Measurements from ENCODE around the gene CLEC1A.

Gene CLEC1A

GRCh38 chr12:10121278-10121677, 22.5 kb upstream of the CLEC1A start:
- Histone ChIP-seq H3K18ac (ENCODE audit: low read length) (no peak overlapping the region), H4K8ac (ENCODE audit: low read depth, low read length) (no peak overlapping the region), H3K36me3 (replicated peaks in 1 of 2; ENCODE audit: control insufficient read depth in 2 of 2, insufficient read depth in 2 of 2, low read length in 2 of 2) (no peaks in the 10 kb centered on the region), H3K4me3 (ENCODE audit: low read length in 2 of 2) (no peak overlapping the region), H3K79me1 (ENCODE audit: low read depth, low read length) (no peaks in the 10 kb centered on the region), H3K9ac (ENCODE audit: low read depth, low read length, poor library complexity) (no peak overlapping the region), H3K27ac (replicated peaks; ENCODE audit: low read length) (no peak overlapping the region), H2AFZ (ENCODE audit: low read length) (no peak overlapping the region), H3K23ac (ENCODE audit: low read depth, low read length, poor library complexity) (no peak overlapping the region), H3K9me3 (replicated peaks in 1 of 2; ENCODE audit: control insufficient read depth in 2 of 2, insufficient read depth in 1 of 2, low read depth in 1 of 2, low read length in 2 of 2) (no peaks in the 10 kb centered on the region), H2BK5ac (ENCODE audit: low read length) (no peak overlapping the region), H4K91ac (ENCODE audit: low read depth, low read length, poor library complexity) (no peak overlapping the region), H2BK12ac (ENCODE audit: low read length) (no peak overlapping the region), H3K14ac (ENCODE audit: low read length) (no peak overlapping the region), H3K4me2 (ENCODE audit: insufficient read depth, low read length, poor library complexity, severe bottlenecking) (no peak overlapping the region), H3K4me1 (ENCODE audit: control insufficient read depth in 2 of 2, insufficient read depth in 1 of 2, low read depth in 1 of 2, low read length in 2 of 2) (no peaks in the 10 kb centered on the region), H3K4ac (ENCODE audit: low read length) (no peak overlapping the region), H2BK15ac (ENCODE audit: low read length) (no peak overlapping the region), H2BK120ac (ENCODE audit: low read depth, low read length) (no peak overlapping the region), H3K27me3 (ENCODE audit: control insufficient read depth in 3 of 3, insufficient read depth in 3 of 3, low read depth in 1 of 3, low read length in 3 of 3) (no peaks in the 10 kb centered on the region), H2AK5ac (ENCODE audit: low read depth, low read length) (no peak overlapping the region)
- WGBS, 2 donors (ENCODE audit: extremely low coverage in 2 of 2, insufficient read length in 2 of 2, insufficient replicate concordance in 1 of 2) = no CpG with 5 or more reads among the region's 7 CpGs
- DNase-seq (ENCODE audit: low spot score) = no peak

DNA sequence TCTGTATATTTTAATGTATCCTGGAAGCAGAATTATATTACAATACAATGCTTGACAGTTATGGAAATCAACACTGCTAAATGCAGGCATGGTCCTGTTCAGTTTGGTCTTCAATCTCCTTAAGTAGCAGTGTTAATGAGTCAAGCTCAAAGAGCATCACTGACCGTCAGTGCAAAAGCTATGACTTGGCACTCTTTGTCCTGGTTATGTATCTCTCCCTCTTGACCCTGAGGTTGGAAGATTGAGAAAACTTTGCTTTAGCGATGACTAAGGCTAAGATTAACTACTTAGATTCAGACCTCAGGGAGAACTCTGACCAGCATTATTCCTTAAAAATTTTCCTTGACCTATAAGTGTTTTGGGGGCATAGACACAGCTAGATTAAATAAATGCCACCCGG, 20.3 kb upstream of the CLEC1A start:
- Histone ChIP-seq H2AK5ac (ENCODE audit: low read depth, low read length) (no peak overlapping the region), H3K27me3 (ENCODE audit: control insufficient read depth in 3 of 3, insufficient read depth in 3 of 3, low read depth in 1 of 3, low read length in 3 of 3) (no peaks in the 10 kb centered on the region), H3K79me1 (ENCODE audit: low read depth, low read length) (no peaks in the 10 kb centered on the region), H2AFZ (ENCODE audit: low read length) (no peak overlapping the region), H3K9me3 (replicated peaks in 1 of 2; ENCODE audit: control insufficient read depth in 2 of 2, insufficient read depth in 1 of 2, low read depth in 1 of 2, low read length in 2 of 2) (no peaks in the 10 kb centered on the region), H3K14ac (ENCODE audit: low read length) (no peak overlapping the region), H3K27ac (replicated peaks; ENCODE audit: low read length) (no peak overlapping the region), H3K4me2 (ENCODE audit: insufficient read depth, low read length, poor library complexity, severe bottlenecking) (no peak overlapping the region), H2BK5ac (ENCODE audit: low read length) (no peak overlapping the region), H3K23ac (ENCODE audit: low read depth, low read length, poor library complexity) (no peak overlapping the region), H4K8ac (ENCODE audit: low read depth, low read length) (no peak overlapping the region), H4K91ac (ENCODE audit: low read depth, low read length, poor library complexity) (no peak overlapping the region), H3K4me3 (ENCODE audit: low read length in 2 of 2) (no peak overlapping the region), H3K18ac (ENCODE audit: low read length) (no peak overlapping the region), H2BK12ac (ENCODE audit: low read length) (no peak overlapping the region), H3K4me1 (ENCODE audit: control insufficient read depth in 2 of 2, insufficient read depth in 1 of 2, low read depth in 1 of 2, low read length in 2 of 2) (no peaks in the 10 kb centered on the region), H2BK15ac (ENCODE audit: low read length) (no peak overlapping the region), H3K4ac (ENCODE audit: low read length) (no peak overlapping the region), H3K9ac (ENCODE audit: low read depth, low read length, poor library complexity) (no peak overlapping the region), H3K36me3 (replicated peaks in 1 of 2; ENCODE audit: control insufficient read depth in 2 of 2, insufficient read depth in 2 of 2, low read length in 2 of 2) (no peaks in the 10 kb centered on the region), H2BK120ac (ENCODE audit: low read depth, low read length) (no peak overlapping the region)
- DNase-seq (ENCODE audit: low spot score) = no peak
- WGBS, 2 donors (ENCODE audit: extremely low coverage in 2 of 2, insufficient read length in 2 of 2, insufficient replicate concordance in 1 of 2) = no CpG with 5 or more reads among the region's 3 CpGs

- Histone ChIP-seq H3K4ac (ENCODE audit: low read length) (no peak overlapping the region), H4K8ac (ENCODE audit: low read depth, low read length) (no peak overlapping the region), H2BK15ac (ENCODE audit: low read length) (no peak overlapping the region), H3K4me3 (ENCODE audit: low read length in 2 of 2) (no peak overlapping the region), H2BK12ac (ENCODE audit: low read length) (no peak overlapping the region), H3K18ac (ENCODE audit: low read length) (no peak overlapping the region), H2AFZ (ENCODE audit: low read length) (no peak overlapping the region), H2BK120ac (ENCODE audit: low read depth, low read length) (no peak overlapping the region), H2AK5ac (ENCODE audit: low read depth, low read length) (no peak overlapping the region), H3K14ac (ENCODE audit: low read length) (no peak overlapping the region), H3K4me2 (ENCODE audit: insufficient read depth, low read length, poor library complexity, severe bottlenecking) (no peak overlapping the region), H3K27ac (replicated peaks; ENCODE audit: low read length) (no peak overlapping the region), H3K36me3 (replicated peaks in 1 of 2; ENCODE audit: control insufficient read depth in 2 of 2, insufficient read depth in 2 of 2, low read length in 2 of 2) (no peaks in the 10 kb centered on the region), H3K27me3 (ENCODE audit: control insufficient read depth in 3 of 3, insufficient read depth in 3 of 3, low read depth in 1 of 3, low read length in 3 of 3) (no peaks in the 10 kb centered on the region), H3K9ac (ENCODE audit: low read depth, low read length, poor library complexity) (no peak overlapping the region), H4K91ac (ENCODE audit: low read depth, low read length, poor library complexity) (no peak overlapping the region), H3K9me3 (replicated peaks in 1 of 2; ENCODE audit: control insufficient read depth in 2 of 2, insufficient read depth in 1 of 2, low read depth in 1 of 2, low read length in 2 of 2) (no peaks in the 10 kb centered on the region), H3K79me1 (ENCODE audit: low read depth, low read length) (no peaks in the 10 kb centered on the region), H3K4me1 (ENCODE audit: control insufficient read depth in 2 of 2, insufficient read depth in 1 of 2, low read depth in 1 of 2, low read length in 2 of 2) (no peaks in the 10 kb centered on the region), H3K23ac (ENCODE audit: low read depth, low read length, poor library complexity) (no peak overlapping the region), H2BK5ac (ENCODE audit: low read length) (no peak overlapping the region)
- DNase-seq (ENCODE audit: low spot score) = no peak
- WGBS, 2 donors (ENCODE audit: extremely low coverage in 2 of 2, insufficient read length in 2 of 2, insufficient replicate concordance in 1 of 2) = no CpG with 5 or more reads among the region's 7 CpGs
Measured at GRCh38 chr12:10115890-10116289, 17.1 kb upstream of the CLEC1A start.

DNA sequence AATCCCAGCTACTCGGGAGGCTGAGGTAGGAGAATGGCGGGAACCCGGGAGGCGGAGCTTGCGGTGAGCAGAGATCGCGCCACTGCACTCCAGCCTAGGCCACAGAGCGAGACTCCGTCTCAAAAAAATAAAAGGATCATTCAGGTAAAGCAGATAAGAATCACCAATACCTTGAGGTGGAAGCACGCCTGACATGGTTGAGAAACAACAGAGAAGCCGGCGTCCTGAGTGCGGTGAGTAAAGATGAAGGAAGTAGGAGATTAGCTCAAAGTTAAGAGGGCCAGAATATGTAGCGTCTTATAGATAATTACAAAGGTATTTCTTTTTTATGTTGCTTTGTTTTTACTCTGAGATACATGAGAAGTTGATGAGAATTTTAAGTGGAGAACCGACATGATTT, 16.5 kb upstream of the CLEC1A start:
- H2AK5ac ChIP-seq (ENCODE audit: low read depth, low read length) = no peak overlapping the region
- no peak overlapping the region for H4K8ac ChIP-seq (ENCODE audit: low read depth, low read length)

More for the DNA sequence above, 16.5 kb upstream of the CLEC1A start:
- Histone ChIP-seq H3K4me1 (ENCODE audit: control insufficient read depth in 2 of 2, insufficient read depth in 1 of 2, low read depth in 1 of 2, low read length in 2 of 2) (no peaks in the 10 kb centered on the region), H2BK120ac (ENCODE audit: low read depth, low read length) (no peak overlapping the region), H2BK12ac (ENCODE audit: low read length) (no peak overlapping the region), H3K4me3 (ENCODE audit: low read length in 2 of 2) (no peak overlapping the region), H3K23ac (ENCODE audit: low read depth, low read length, poor library complexity) (no peak overlapping the region), H3K27me3 (ENCODE audit: control insufficient read depth in 3 of 3, insufficient read depth in 3 of 3, low read depth in 1 of 3, low read length in 3 of 3) (no peaks in the 10 kb centered on the region), H4K91ac (ENCODE audit: low read depth, low read length, poor library complexity) (no peak overlapping the region), H3K36me3 (replicated peaks in 1 of 2; ENCODE audit: control insufficient read depth in 2 of 2, insufficient read depth in 2 of 2, low read length in 2 of 2) (no peaks in the 10 kb centered on the region), H3K14ac (ENCODE audit: low read length) (no peak overlapping the region), H2BK5ac (ENCODE audit: low read length) (no peak overlapping the region), H3K4ac (ENCODE audit: low read length) (no peak overlapping the region), H2BK15ac (ENCODE audit: low read length) (no peak overlapping the region), H3K9me3 (replicated peaks in 1 of 2; ENCODE audit: control insufficient read depth in 2 of 2, insufficient read depth in 1 of 2, low read depth in 1 of 2, low read length in 2 of 2) (no peaks in the 10 kb centered on the region), H3K9ac (ENCODE audit: low read depth, low read length, poor library complexity) (no peak overlapping the region), H3K4me2 (ENCODE audit: insufficient read depth, low read length, poor library complexity, severe bottlenecking) (no peak overlapping the region), H3K79me1 (ENCODE audit: low read depth, low read length) (no peaks in the 10 kb centered on the region), H3K18ac (ENCODE audit: low read length) (no peak overlapping the region), H2AFZ (ENCODE audit: low read length) (no peak overlapping the region), H3K27ac (replicated peaks; ENCODE audit: low read length) (no peak overlapping the region)
- no peak for DNase-seq (ENCODE audit: low spot score)
- WGBS, 2 donors (ENCODE audit: extremely low coverage in 2 of 2, insufficient read length in 2 of 2, insufficient replicate concordance in 1 of 2) = no CpG with 5 or more reads among the region's 15 CpGs
